ENCODE data around the gene TMEM158. TPM values are rescaled to one million over a fixed set of nuclear protein-coding genes. Genes with fewer than 3 reads are reported as not detected.
A peak's percentile ranks its signal among the peaks of the same experiment; 100 is the strongest.

TMEM158 gene
- polyA plus RNA-seq, 1 experiment, result 1.6 TPM

GRCh38 chr3:45225465-45226205 is 452 bp downstream of the TMEM158 start:
- no peaks in the 10 kb centered on the region for H3K36me3 ChIP-seq (ENCODE audit: control insufficient read depth, insufficient read depth, low read length)
- DNase-seq (ENCODE audit: low read depth), result no peak
- peak overlapping the region; percentile 64 for H3K4me3 ChIP-seq (ENCODE audit: low read depth, low read length)
- TF ChIP-seq, protein P1, sequence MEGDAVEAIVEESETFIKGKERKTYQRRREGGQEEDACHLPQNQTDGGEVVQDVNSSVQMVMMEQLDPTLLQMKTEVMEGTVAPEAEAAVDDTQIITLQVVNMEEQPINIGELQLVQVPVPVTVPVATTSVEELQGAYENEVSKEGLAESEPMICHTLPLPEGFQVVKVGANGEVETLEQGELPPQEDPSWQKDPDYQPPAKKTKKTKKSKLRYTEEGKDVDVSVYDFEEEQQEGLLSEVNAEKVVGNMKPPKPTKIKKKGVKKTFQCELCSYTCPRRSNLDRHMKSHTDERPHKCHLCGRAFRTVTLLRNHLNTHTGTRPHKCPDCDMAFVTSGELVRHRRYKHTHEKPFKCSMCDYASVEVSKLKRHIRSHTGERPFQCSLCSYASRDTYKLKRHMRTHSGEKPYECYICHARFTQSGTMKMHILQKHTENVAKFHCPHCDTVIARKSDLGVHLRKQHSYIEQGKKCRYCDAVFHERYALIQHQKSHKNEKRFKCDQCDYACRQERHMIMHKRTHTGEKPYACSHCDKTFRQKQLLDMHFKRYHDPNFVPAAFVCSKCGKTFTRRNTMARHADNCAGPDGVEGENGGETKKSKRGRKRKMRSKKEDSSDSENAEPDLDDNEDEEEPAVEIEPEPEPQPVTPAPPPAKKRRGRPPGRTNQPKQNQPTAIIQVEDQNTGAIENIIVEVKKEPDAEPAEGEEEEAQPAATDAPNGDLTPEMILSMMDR (IDR thresholded peaks at IDR 0.05; ENCODE audit: insufficient read depth, low read depth, low read length), result no peak
- ChIA-PET CTCF (interaction anchor here (0.6 to 6.2 kb wide), 19 partner anchors 10 to 434 kb away, joined by 3 to 89 read pairs (median 4); no protein-coding TSS in a partner anchor), POLR2A (no interaction called here)
- peaks cover 5% of the 10 kb centered on the region for H3K27me3 ChIP-seq (ENCODE audit: control insufficient read depth, insufficient read depth, low read length)

DNA sequence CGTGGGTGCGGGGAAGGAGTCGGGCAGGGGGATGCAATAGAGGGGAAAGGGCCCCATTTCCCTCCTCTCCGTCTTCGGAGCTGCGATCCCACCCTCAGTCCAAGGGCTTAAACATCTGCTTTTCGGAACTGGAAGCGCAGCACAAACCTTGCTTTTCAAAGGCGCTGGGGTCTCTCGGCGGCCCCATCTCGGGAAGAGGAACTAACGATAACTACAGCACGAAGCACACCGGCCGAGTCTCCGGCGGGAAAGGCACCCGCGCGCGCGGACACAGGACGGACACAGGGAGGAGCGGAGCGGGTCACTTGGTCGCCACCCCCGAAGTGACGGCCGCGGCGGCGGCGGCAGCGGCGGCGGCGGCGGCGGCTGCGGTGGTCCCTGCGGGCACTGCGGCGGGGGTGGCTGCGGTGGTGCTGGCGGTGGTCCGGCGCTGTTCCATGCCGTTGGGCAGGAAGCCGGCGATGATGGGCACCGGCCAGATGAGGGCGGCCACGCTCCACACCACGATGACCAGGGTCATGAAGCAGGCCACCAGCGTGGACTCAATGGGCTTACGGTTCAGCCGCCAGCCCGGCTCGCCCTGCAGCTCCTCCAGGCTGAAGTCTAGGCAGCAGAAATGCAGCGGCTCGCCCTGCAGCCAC is 1.1 kb downstream of the TMEM158 start:
- ChIA-PET POLR2A (interaction anchor here (0.8 kb wide), 1 partner anchor 184 kb away, joined by 4 read pairs; no protein-coding TSS in a partner anchor), CTCF (interaction anchor here (0.5 to 6.2 kb wide), 26 partner anchors 10 to 435 kb away, joined by 3 to 89 read pairs (median 4); no protein-coding TSS in a partner anchor)
- H3K4me3 ChIP-seq (ENCODE audit: low read depth, low read length), result peak overlapping the region; percentile 64

DNA sequence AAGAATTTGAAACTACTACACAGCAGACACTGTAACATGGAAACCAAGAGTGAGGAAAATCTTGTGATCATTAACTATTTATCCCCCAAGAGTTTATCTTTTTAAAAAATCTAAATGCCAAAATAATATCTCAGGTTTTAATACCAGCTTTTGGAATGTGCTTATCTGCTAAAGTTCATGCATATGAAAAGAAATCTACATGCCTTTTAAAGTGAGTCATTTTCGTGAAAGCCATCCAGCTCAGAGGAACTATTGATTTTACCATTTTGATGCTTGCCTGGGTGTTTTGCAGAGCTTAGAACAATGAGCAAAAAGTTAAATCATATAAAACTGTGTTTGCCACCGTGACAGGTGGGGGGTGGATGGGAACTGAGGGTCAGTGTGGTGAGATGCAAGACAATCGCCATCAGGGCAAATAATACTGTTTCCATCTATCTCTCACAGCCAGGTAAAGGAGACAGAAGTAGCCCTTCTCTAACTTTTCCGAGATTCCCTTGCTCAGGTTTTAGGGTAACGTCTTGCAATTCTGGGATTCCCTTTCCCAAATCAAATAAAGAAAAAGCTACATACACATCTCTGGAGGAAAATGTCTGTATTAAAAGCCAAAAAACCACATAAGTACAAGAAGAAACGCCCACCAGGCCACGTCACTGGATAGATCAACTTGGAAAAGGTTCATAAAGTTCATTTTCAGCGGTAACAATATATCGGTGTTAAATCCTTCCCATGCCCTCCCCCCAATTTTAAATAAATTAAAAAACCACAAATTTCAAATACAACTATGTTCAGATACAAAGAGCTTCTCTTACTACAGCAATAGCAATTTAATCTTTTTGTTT is 2.0 kb downstream of the TMEM158 start:
- ChIA-PET CTCF (interaction anchor here (0.5 to 6.2 kb wide), 15 partner anchors 9 to 432 kb away, joined by 3 to 89 read pairs (median 5); partner anchors contain the start of gene CDCP1), POLR2A (interaction anchor here (0.8 kb wide), 1 partner anchor 183 kb away, joined by 4 read pairs; no protein-coding TSS in a partner anchor)
- TF ChIP-seq, protein P1 (IDR thresholded peaks at IDR 0.05; ENCODE audit: insufficient read depth, low read depth, low read length), result no peak
- H3K4me3 ChIP-seq (ENCODE audit: low read depth, low read length), result peak overlapping the region; percentile 64
- DNase-seq (ENCODE audit: low read depth), result no peak
- no peaks in the 10 kb centered on the region; the same call in 1 of the 2 replicates for H3K27me3 ChIP-seq (ENCODE audit: control insufficient read depth, insufficient read depth, low read length)
- H3K36me3 ChIP-seq (ENCODE audit: control insufficient read depth, insufficient read depth, low read length), result no peaks in the 10 kb centered on the region

More for the DNA sequence above, 1.1 kb downstream of the TMEM158 start:
- peaks cover 2% of the 10 kb centered on the region; the same call in 1 of the 2 replicates for H3K27me3 ChIP-seq (ENCODE audit: control insufficient read depth, insufficient read depth, low read length)
- no peaks in the 10 kb centered on the region for H3K36me3 ChIP-seq (ENCODE audit: control insufficient read depth, insufficient read depth, low read length)
- TF ChIP-seq, protein P1 (IDR thresholded peaks at IDR 0.05; ENCODE audit: insufficient read depth, low read depth, low read length), result peak; percentile 59
- no peak for DNase-seq (ENCODE audit: low read depth)

DNA sequence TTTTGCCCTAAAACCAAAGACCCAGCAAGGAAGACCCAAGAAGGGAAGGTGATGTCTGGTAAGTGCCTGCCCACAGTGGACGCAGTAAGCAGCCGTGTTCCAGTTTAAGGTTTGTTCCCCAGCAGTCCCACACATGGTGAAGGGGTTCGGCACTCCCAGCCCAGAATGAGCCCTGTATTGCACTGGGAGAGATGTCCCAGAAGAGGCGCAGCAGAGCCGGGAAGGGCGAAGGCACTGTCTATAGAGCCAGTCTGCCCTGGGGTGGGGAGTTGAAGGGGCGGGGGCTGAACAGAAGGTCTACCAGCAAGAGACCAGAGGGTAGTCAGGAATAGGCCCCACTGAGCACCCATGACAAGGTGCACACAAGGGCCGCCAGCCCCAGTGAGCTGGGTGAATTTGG is 6.4 kb downstream of the TMEM158 start:
- TF ChIP-seq, protein P1 (IDR thresholded peaks at IDR 0.05; ENCODE audit: insufficient read depth, low read depth, low read length), result no peak
- no peaks in the 10 kb centered on the region for H3K27me3 ChIP-seq (ENCODE audit: control insufficient read depth, insufficient read depth, low read length)
- DNase-seq (ENCODE audit: low read depth), result no peak
- CTCF ChIA-PET, result interaction anchor here (1.2 to 17.4 kb wide), 4 partner anchors 9 to 279 kb away, joined by 3 to 289 read pairs (median 8); no protein-coding TSS in a partner anchor
- H3K36me3 ChIP-seq (ENCODE audit: control insufficient read depth, insufficient read depth, low read length), result no peaks in the 10 kb centered on the region
- POLR2A ChIA-PET, result no interaction called here
- no peak overlapping the region for H3K4me3 ChIP-seq (ENCODE audit: low read depth, low read length)
